GF-D8 (cell line): ENCODE measurements around the gene TMEM273.

Experiments used
- DNase-seq: peaks from one replicate; lab custom pipeline; 2025; lab: John Stamatoyannopoulos, UW

The TMEM273 gene, protein sequence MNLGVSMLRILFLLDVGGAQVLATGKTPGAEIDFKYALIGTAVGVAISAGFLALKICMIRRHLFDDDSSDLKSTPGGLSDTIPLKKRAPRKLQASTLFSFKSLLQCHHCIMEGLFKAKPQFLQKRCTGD

GRCh38 chr10:49187950-49188761 lies at the start of gene TMEM273:
Gene TMEM273, minus strand, starts transcription at chr10:49188391. Its CDS starts 55 bp downstream, at chr10:49188336.
- DNase-seq, result peak; percentile 78

GRCh38 chr10:49237985-49238384 lies 49.8 kb upstream of the TMEM273 start:
- no peak for DNase-seq

GRCh38 chr10:49235392-49235791 lies 47.2 kb upstream of the TMEM273 start:
- no peak for DNase-seq

DNA sequence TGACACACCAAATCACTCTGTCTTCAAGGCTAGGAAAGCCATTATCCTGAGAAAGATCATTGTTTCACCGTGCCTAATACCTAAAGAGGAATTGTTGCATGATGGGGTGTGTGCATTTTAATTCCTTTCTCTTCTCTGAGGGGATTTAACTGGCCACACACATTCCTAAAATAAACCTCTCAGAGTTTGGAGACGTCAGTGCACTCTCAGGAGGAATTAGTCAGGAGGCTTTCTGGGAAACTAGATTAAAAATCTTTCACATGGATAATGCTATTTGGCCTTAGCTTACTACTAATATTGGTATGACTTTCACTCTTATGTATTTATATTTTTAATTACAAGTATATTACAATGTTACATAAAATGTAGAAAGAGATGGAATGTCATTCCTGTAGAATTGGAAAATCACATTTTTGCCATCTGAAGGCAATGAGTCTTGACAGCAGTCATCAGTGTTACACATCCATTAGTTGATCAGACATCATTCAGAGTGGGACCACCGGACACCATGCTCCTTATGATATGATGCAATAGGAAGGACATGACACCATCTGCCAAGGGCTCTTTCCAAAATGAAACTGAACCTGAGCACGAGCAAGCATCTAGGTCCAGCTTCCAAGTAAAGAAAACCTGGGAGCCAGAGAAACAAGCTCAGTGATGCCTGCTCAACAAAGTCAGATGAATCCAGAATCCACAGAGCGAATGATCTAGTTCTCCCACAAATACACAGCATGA lies 43.1 kb upstream of the TMEM273 start:
- DNase-seq, result no peak

- DNase-seq, result no peak
Observed at GRCh38 chr10:49230004-49230403, 41.8 kb upstream of the TMEM273 start.

- DNase-seq, result no peak
Observed at GRCh38 chr10:49228677-49229076, 40.5 kb upstream of the TMEM273 start.

DNA sequence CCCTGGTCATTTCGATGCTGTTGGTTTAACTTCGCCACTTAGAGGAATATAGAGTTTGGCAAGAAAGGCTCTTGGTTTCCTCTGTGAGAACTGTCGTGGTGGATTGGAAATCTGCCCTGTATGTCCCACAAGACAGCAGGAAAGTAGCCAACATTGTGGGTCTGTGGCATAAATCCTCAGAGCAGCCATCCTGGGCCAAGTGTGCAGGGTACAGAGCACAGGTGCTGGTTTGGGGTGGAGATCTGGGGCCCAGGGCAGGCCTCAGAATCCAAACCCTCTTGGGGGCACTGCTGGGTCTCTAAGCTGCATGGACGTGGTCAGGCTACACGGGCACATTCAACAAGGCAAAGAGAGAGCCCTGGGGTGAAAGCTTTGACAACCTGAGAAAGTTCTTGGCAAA lies 39.2 kb upstream of the TMEM273 start:
- no peak for DNase-seq

GRCh38 chr10:49226594-49226993 lies 38.4 kb upstream of the TMEM273 start:
- DNase-seq, result no peak

DNA sequence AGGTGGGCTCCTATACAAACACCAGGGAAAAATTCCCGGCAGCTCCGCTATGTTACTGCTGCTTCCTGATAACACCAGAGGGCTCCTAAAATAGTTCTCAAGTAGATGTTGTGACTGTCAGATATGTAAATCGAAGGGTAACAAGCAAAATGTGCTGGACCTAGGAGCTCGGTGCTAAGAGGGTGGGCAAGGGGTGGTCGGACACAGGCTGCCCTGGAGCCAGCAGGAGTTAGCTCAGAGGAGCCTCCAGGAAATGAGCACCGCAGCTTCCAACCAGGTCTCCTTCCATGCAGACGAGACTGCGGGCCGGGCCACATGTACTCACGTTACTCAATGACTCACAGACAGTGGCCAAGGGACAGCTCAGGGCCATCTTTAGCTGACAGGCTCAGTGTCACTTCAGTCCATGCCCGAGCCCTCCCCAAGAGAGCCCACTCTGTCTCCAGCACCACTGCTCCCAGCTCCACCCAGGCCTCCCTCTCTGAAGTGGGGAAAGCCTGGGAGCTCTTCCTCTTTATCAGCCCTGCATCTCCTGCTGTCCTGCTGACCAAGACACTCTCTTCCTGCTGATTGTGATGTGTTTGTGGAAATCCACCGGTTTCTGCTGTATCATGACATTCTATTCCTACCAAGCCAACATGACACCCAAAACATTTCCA lies 37.2 kb upstream of the TMEM273 start:
- DNase-seq, result no peak

GRCh38 chr10:49223205-49223604 lies 35.0 kb upstream of the TMEM273 start:
- no peak for DNase-seq

- no peak for DNase-seq
Observed at GRCh38 chr10:49222170-49222569, 34.0 kb upstream of the TMEM273 start.

DNA sequence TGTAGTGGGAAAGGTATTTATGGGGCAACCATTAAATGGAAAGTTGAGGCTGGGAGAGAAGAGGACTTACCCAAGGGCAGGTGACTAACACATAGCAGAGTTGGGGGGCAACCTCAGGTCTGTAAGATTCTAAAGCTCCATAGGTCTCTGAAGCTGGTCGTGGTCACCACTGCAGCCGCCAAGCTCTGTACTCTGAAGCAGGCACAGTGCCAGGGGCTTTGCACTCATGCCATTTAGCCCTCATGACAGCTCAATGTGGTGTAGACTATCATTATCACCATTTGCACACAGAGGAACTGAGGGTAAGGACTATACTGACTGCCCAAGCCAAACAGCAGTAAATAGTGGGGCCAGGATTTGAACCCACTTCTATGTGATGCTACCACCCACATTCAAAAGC lies 32.5 kb upstream of the TMEM273 start:
- no peak for DNase-seq

DNA sequence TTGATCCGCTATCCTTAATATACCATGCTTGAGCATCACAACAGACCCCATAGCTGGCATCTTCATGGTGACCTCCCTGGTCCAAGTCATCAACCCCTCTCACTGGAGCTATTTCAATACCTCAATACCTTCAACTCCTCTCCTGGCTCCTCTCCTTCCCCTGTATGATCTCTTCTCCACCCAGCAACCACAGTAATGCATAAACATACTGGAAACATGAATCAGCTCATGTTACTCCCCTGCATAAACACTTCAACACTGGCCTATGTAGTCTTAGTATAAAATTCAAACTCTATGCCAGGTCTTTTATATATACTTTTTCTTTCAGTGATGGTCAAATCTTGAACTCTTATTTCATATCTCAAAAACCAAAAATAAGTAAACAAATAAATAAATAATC lies 31.8 kb upstream of the TMEM273 start:
- no peak for DNase-seq

GRCh38 chr10:49219248-49219647 lies 31.1 kb upstream of the TMEM273 start:
- no peak for DNase-seq

DNA sequence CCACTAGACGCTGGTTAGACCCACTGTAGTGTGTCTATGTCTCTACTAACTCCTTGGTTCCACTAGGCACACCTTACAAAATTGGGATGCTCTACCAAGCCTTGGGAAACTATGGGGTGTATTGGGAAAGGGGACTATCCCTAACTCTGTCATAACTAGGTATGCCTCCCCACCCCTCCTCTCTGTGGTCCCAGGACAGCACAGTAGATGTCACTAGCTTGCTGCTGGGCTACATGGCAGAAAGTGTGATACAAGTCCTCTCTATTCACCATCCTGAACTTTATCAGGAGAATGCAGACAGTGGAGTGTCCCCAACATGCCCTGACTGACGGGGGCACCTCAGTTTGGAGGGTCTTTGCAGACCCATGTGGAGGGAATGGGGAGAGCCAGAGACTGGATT lies 30.3 kb upstream of the TMEM273 start:
- DNase-seq, result no peak

DNA sequence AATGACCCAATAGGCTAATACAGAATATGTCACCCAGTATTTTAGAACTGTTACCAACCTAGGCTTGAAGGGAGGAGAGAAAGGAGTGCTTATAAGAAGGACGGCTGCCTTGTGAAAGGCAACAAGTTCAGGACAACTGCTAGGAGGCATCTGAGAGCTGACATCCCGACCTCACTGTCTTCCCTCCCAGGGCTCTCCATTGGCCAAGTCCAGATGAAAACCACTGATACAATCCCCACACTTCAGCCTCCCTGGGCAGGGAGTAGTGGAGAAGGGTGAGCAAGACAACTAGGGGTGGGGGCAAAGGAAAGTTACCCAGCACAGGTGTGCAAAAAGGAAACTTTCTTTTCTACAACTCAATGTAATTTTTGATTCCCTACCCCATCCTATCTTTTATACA lies 29.5 kb upstream of the TMEM273 start:
- DNase-seq, result no peak

GRCh38 chr10:49213211-49213610 lies 25.0 kb upstream of the TMEM273 start:
- no peak for DNase-seq

- no peak for DNase-seq
Observed at GRCh38 chr10:49212783-49213182, 24.6 kb upstream of the TMEM273 start.

DNA sequence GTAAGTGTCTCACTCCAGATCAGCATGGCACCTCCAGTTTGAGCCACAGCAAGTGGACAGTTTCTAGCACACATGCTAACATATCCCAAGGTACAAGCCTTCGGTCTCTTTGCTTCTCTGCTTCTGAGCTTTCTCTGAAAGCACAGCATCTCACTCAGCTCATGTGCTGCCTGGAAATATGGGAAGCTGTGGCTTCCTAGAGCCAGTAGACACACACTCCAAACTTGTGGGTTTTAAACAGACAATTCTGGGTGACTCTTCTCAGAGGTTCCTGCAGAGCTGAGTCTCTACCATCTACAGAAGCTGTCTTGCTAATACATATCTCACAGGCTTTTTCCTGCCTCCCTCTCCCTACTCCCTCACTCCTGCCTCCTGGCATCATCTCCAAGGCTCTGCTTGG lies 23.9 kb upstream of the TMEM273 start:
- DNase-seq, result no peak

DNA sequence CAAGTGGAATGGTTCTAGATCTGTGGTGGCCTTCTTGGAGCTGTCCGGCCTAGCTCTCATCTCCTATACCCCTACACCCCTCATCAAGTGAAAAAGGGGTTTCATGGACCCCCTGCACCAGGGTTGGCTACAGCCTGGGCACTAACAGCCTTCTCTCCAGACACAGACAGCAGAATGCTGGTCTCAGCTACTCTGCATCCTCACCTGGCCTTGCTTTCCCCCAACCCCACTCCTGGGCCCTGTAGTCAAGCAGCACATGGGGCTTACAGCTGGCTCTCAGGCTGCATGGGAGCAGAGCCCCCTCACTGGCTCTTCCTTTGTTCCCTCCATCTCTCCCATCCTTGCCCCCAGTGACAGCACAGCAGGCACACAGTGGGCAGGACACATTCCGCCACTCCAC lies 20.8 kb upstream of the TMEM273 start:
- DNase-seq, result no peak

DNA sequence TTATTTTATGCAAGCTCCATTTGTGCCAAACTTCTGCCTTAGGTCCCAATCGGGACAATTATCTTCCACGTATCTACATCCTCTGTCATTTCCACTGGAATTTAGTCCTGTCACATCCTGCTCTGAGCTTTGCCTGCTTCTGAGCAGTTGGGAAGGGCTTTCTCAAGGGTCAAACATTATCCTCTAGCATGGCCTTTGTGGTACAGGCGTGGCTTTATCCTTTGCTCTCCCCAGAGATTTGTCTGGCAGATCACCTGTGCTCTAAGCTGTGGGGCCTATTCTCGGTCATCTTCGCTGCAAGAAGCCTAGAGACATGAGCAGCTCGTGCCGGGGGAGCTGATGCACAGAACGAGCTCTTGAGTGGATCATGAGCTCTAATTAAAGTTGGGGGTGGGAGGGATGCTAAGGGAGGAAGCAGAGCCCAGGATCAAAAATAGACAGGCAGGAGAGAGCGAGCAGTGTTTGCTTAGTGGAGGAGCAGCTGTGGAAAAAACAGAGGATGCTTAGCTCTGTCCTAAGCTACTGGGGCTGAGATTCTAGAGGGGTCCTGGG lies 19.8 kb upstream of the TMEM273 start:
- DNase-seq, result no peak

- no peak for DNase-seq
Observed at GRCh38 chr10:49207113-49207512, 18.9 kb upstream of the TMEM273 start.
